ENCODE results near the gene ANO6. TPM values are rescaled to one million over a fixed set of nuclear protein-coding genes. Genes with fewer than 3 reads are reported as not detected.

Gene ANO6
- total RNA-seq, 3 donors from 2014 or later (not counting 1 experiment from before 2014, with no cell fraction given): 26.6 to 31.0 (median 30.4) TPM

GRCh38 chr12:45204757-45205156, 11.1 kb upstream of the ANO6 start:
- H3K36me3 Mint-ChIP-seq: no peaks in the 10 kb centered on the region
- intact Hi-C loops (cut with micrococcal nuclease): no loop called here
- no peak for DNase-seq

GRCh38 chr12:45205165-45205825, 10.6 kb upstream of the ANO6 start:
- H3K27me3 Mint-ChIP-seq (ENCODE audit: low read depth in 2 of 2): no peaks in the 10 kb centered on the region
- Histone ChIP-seq H3K27ac (ENCODE audit: low read length) (no peak overlapping the region), H3K4me3 (ENCODE audit: low read length) (no peak overlapping the region), H3K27me3 (ENCODE audit: control insufficient read depth, insufficient read depth, low read length) (no peaks in the 10 kb centered on the region), H3K9me3 (ENCODE audit: control insufficient read depth, insufficient read depth, low read length) (no peaks in the 10 kb centered on the region), H3K4me1 (ENCODE audit: control insufficient read depth, insufficient read depth, low read length) (peaks cover 13% of the 10 kb centered on the region), H3K36me3 (ENCODE audit: control insufficient read depth, insufficient read depth, low read length) (no peaks in the 10 kb centered on the region)
- peaks cover 8 to 20% of the 10 kb centered on the region in 2 donors for H3K4me1 Mint-ChIP-seq
- no peak for TF ChIP-seq CTCF (IDR thresholded peaks at IDR 0.05)
- 45% methylated on average over 3 of the region's 4 CpGs for WGBS (ENCODE audit: insufficient coverage)
- H3K9me3 Mint-ChIP-seq: no peaks in the 10 kb centered on the region
- no peak for DNase-seq
- H3K36me3 Mint-ChIP-seq: no peaks in the 10 kb centered on the region
- intact Hi-C loops (cut with micrococcal nuclease): no loop called here
- no peak for ATAC-seq
- H3K4me3 Mint-ChIP-seq: no peak overlapping the region
- no peak overlapping the region for H3K27ac Mint-ChIP-seq

More at GRCh38 chr12:45204757-45205156, 11.1 kb upstream of the ANO6 start:
- Mint-ChIP-seq H3K27me3 (ENCODE audit: low read depth in 2 of 2) (no peaks in the 10 kb centered on the region), H3K4me1 (peaks cover 14 to 24% of the 10 kb centered on the region in 2 donors), H3K4me3 (no peak overlapping the region), H3K9me3 (no peaks in the 10 kb centered on the region), H3K27ac (no peak overlapping the region)
- no peak for ATAC-seq
- Histone ChIP-seq H3K36me3 (ENCODE audit: control insufficient read depth, insufficient read depth, low read length) (no peaks in the 10 kb centered on the region), H3K4me1 (ENCODE audit: control insufficient read depth, insufficient read depth, low read length) (peaks cover 13% of the 10 kb centered on the region), H3K4me3 (ENCODE audit: low read length) (no peak overlapping the region), H3K27me3 (ENCODE audit: control insufficient read depth, insufficient read depth, low read length) (no peaks in the 10 kb centered on the region), H3K9me3 (ENCODE audit: control insufficient read depth, insufficient read depth, low read length) (no peaks in the 10 kb centered on the region), H3K27ac (ENCODE audit: low read length) (no peak overlapping the region)
- TF ChIP-seq CTCF (IDR thresholded peaks at IDR 0.05): no peak
- WGBS (ENCODE audit: insufficient coverage): 100% methylated on average over 3 of the region's 3 CpGs

- 85% methylated on average over 9 of the region's 9 CpGs for WGBS (ENCODE audit: insufficient coverage)
- peaks cover 4% of the 10 kb centered on the region for H3K4me1 ChIP-seq (ENCODE audit: control insufficient read depth, insufficient read depth, low read length)
- H3K9me3 ChIP-seq (ENCODE audit: control insufficient read depth, insufficient read depth, low read length): no peaks in the 10 kb centered on the region
- no peak overlapping the region for H3K27ac ChIP-seq (ENCODE audit: low read length)
- intact Hi-C loops (cut with micrococcal nuclease): no loop called here
- Mint-ChIP-seq H3K9me3 (no peaks in the 10 kb centered on the region), H3K27me3 (ENCODE audit: low read depth in 2 of 2) (no peaks in the 10 kb centered on the region), H3K27ac (peak overlapping the region in 1 of 2 donors; percentile 35), H3K4me1 (peaks cover 0 to 19% of the 10 kb centered on the region in 2 donors), H3K36me3 (no peaks in the 10 kb centered on the region), H3K4me3 (no peak overlapping the region)
- no peak overlapping the region for H3K4me3 ChIP-seq (ENCODE audit: low read length)
- no peaks in the 10 kb centered on the region for H3K36me3 ChIP-seq (ENCODE audit: control insufficient read depth, insufficient read depth, low read length)
- DNase-seq (no peak), ATAC-seq (no peak)
- TF ChIP-seq CTCF (IDR thresholded peaks at IDR 0.05): no peak
- H3K27me3 ChIP-seq (ENCODE audit: control insufficient read depth, insufficient read depth, low read length): no peaks in the 10 kb centered on the region
These were observed 7.0 kb upstream of the ANO6 start for GRCh38 chr12:45208604-45209487.
